GM21423 (cell line): ENCODE data around the gene ANOS1.
"Not testable (repeated sequence)": the region's sequence is repeated elsewhere in the genome, so short reads cannot be mapped to it uniquely, and the experiment has no call there.

ENCODE experiments used
- ATAC-seq: cut with Tn5 transposase; IDR thresholded peaks from one replicate; pipeline ENCODE4 v1.9.1; 2021; ENCODE audit warnings: mild to moderate bottlenecking, moderate library complexity; ENCODE audit not compliant: unreplicated experiment

The ANOS1 gene

DNA sequence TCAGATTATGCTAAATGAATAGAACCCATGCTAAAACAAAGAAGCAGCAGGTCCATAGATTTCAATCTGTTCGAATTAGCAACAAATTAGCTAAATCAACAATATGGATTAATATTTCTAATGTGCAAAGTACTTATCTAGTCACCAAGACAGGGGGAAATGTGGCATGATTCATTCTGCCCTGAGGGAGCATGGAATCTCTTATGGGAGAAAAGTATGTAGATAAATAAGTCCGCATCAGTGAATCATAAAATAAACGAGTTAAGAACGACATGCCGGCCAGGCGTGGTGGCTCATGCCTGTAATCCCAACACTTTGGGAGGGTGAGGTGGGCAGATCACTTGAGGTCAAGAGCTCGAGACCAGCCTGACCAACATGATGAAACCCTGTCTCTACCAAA, 102.1 kb downstream of the ANOS1 start:
- no peak for ATAC-seq

DNA sequence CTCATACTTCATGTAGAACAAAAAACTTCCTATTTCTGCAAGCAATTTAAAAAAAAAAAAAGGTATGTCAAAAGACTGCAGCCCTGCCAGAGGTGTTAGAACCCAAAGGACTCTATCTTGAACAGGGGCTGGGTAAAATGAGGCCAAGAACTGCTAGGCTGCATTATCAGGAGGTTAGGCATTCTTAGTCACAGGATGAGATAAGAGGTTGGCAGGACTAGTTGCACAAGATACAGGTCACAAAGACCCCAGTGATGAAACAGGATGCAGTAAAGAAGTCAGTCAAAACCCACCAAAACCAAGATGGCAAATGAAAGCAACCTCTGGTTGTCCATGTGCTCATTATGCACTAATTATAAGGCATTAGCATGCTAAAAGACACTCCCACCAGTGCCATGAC, 104.1 kb downstream of the ANOS1 start:
- no peak for ATAC-seq

DNA sequence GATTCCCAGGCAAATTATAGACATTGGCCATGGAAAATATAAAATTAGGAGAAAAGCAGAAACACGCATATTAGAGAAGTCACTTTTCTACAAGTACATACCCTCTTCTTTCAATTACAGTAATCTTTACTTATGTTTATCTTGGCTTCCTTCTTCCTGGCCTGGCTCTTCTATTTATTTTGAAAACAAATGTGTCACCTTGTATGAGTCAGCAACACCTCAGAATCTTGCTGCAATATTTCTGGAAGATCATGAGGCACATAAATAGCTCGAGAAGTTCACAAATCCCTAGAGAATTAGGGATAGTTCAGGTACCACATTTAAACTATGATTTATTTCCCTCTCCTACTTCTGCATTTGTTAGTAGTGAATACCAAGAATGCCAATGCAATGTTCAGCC, 124.6 kb downstream of the ANOS1 start:
- ATAC-seq: no peak

DNA sequence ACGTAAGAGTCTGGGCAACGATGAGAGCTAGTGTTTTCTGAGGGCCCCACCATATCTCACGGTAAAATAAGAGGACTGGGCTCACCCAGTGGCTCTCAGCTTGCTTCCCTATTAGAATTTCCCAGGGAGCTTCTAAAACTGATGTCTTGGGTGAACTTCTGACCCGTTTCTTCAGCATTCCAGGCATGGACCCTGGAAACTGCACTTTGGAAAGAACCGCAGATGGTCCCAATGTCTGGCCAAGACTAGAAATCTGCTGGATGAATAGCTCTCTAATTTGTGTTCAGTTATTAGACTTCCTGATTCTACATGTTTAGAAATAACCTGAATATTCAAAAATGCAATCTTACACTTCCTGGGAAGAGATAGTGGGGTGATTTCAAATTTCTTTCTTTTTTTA, 127.8 kb downstream of the ANOS1 start:
- no peak for ATAC-seq

DNA sequence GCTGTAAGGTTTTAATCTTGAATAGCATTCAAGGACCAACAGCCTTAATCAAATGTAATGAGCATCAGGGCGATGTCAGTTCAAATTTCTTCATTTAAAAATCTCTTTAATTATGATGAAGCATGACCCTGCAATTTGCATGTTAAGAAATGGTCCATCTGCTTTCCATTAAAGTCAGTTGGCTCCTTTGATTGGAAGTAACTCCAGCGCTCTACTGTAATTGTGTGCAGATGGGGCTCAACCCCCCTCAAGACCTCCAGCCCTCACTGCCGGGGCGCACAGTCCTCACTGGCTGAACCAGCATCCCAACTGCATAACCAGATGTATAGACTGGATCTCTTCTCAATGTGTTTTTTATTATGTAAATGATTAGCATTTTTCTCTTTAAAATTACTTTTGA, 140.4 kb downstream of the ANOS1 start:
- ATAC-seq: no peak

DNA sequence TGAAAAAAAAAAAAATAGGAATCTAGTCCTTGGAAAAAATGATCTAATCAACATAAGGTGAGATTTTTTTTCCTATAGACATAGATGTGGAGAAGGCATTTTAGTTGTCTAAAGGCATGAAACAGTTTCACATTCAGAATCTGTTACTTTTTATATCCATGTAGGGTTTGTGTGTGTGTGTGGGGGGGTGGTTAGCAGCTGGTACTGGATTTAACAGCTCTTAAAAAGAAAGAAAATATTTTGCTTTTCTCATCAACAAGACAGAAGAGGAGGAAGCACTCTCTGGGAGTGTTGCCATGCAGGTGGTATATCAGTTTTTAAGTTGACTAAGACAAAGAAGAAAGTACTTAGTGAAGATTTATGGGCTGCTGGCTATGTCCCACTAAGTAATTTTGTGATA, 145.0 kb downstream of the ANOS1 start:
- no peak for ATAC-seq

DNA sequence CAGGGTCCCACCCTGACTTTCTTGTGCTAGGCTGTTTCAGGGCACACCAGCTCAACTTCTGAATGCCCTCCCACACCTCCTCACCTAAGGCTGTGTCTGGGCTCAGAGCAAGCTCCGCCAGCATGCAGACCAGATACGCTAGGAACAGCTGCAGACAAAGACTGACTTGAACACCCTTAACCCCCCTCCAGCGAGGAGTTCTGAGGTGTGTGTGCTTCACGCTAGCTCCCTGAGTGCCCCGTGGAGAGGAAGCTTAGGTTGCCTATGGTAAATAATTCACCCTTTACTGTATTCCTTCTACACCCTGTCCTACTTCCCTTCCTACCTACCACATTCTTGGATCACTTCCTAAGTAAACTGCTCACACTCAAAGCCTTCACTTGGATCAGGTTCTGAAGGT, 152.3 kb downstream of the ANOS1 start:
- ATAC-seq: no peak

DNA sequence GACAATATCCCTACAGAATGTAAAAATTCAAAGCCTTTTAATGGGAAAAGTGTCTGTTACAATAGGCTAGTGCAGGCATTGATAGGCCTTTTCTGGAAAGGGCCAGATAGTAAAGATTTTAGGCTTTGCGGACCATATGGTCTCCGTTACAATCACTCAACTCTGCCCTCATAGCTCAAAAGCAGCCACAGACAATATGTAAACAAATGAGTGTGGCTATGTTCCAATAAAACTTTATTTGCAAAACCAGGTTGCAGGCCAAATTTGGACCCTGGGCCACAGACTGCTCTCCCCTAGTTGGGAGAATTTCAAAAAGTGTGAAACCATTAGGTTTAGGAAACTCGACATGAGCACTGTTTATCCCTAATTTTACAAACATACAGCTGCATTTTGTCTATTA, 155.1 kb downstream of the ANOS1 start:
- no peak for ATAC-seq

DNA sequence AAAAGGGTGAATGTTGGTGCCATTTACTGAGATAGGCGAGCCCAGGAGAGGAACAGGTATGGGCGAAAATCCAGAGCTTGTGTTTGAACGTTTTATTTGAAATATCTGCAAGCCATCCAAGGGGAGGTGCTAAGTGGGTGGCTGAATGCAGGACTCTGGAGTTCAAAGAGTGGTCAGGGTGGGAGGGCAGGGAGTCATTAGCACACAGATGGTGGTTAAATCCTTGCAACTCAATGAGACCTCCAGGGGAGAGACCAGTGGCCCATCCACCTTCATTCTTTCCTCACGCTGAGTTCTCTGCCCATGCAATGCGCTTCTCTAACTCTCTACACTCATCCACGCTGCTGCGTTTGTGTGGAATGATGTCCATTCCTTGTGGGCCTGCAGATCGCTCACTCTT, 166.2 kb downstream of the ANOS1 start:
- ATAC-seq: no peak

DNA sequence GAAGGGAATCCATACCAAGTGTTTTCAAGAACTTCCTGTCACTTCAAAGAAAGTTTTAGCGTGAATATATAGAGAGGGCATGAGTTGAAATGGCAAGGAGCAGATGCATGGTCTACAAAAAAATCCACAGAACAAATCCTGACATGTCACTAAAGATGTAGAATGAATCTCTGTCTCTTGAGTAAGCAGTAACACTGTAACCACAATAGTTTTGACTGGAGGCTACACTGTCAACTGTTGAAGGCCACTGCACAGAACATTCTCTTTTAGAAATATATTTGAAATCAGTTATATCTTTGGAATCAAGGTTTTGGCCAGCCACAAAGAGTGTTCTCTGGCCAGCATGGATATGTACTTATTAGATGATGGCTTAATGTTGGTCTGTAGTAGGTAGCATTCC, 183.5 kb downstream of the ANOS1 start:
- ATAC-seq: no peak

DNA sequence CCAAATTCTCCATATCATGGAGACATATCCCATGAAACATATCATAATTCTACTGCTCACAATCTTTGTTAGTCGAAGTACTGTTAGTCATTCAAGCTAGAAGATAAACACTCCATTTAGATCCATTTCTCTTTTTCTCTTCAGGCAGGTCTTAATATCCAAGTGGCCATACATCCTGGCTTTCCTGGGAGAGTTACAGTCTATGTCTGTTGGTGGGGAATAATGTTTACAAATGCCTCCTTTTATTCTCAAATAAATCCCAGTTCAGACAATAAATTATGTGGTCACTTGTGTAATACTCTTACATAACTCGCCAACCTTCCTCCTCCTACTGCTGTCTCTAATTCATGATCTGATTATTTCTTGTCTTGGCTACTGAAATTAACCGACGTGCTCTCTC, 185.2 kb downstream of the ANOS1 start:
- ATAC-seq: no peak

DNA sequence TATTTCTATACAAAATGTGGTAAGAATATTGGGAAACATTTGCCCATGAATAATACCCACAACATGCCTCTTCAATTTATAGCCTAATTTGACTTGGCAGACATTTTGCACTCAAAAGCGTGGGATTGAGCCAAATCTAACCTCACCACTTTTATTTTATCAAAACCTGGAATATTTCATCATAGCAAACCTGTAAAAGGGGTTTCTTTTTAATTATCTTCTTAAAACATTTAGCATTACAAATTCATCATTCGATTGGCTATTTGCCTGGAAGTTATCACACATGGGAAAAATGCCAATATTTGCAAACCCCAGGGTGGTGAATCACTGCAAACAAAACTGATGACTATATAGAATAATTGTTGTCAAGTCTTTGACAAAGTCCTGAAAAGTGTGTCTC, 211.1 kb downstream of the ANOS1 start:
- no peak for ATAC-seq

DNA sequence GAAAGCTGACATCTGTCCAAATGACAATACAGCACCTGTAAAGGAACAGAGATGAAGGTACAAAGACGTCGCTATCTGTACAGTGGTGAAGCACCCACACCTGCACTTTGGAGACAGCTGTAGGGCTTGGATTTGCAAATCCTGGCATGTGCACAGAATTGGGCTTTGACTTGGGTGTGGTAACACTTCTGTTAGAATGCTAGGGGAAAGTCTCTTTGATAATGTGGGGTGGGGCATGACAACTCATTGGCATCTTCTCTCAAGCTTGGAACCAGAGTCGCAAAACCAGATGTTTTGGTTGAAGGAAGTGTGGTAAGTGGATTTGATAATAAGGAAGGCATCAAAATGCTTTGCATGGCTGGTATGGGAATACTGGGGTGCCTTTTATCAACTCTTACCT, 211.8 kb downstream of the ANOS1 start:
- ATAC-seq: no peak

DNA sequence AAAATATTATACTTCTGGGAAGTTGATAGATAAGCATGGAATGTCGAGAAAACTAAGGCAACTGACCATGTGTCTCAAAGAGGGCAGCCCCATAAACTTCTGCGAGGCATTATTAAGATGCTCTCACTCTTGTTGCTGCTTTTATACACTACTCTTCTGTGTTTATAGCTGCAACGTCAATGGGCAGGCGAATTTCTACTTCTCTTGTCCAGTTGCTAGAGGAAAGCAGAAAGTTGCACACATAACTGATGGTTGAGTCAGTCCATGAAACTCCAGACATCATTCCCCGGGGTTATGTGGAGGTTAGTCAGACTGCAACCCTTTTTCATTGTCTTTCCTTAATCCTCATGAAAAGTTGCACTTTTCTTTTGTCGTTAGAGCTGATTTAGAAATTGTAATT, 227.5 kb downstream of the ANOS1 start:
- no peak for ATAC-seq

DNA sequence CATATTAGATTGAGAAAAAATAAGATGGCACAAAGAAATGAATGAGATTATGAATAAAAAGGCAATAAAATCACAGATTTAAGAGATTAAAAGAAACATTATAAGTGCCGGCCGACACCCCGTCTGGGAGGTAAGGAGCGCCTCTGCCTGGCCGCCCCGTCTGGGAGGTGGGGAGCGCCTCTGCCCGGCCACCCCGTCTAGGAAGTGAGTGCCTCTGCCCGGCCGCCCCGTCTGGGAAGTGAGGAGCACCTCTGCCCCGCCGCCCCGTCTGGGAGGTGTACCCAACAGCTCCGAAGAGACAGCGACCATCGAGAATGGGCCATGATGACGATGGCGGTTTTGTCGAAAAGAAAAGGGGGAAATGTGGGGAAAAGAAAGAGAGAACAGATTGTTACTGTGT, 229.8 kb downstream of the ANOS1 start:
- not testable (repeated sequence) for ATAC-seq

DNA sequence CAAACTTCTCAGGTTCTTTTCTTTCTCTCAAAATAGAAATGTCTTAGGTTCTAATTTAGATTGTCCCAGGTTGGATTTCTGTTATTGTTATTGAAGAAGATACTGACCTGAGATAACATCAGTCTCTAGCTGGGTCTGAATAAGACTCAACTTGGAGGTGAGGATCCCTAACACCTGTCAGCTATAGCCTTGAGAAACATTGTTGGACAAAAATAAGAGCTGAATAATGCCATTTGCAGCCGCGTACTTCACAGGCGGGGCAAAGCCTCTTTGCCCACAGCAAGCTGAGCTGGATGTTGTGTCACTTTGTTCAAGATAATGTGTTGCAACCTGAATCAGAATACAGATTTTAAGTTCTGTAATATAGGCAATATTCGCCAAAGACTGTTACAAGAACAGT, 231.7 kb downstream of the ANOS1 start:
- ATAC-seq: no peak

DNA sequence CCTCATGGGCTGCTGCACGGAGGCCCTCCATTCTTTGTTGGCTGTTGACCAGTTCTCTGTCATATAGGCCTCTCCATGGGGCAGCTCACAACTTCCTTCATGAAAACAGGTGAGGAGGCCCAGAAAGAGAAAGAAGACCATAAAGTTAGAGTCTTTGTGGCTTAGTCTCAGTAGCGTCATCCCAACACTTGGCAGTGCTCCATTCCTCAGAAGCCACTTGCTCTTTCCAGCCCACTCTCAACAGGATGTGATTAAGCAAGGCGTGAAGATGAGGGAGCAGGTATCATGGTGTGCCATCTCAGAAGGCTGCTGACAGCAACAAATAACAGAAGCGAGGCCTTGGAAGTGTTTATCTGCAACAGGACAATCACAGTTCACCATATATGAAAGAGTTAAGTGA, 236.9 kb downstream of the ANOS1 start:
- not testable (repeated sequence) for ATAC-seq

DNA sequence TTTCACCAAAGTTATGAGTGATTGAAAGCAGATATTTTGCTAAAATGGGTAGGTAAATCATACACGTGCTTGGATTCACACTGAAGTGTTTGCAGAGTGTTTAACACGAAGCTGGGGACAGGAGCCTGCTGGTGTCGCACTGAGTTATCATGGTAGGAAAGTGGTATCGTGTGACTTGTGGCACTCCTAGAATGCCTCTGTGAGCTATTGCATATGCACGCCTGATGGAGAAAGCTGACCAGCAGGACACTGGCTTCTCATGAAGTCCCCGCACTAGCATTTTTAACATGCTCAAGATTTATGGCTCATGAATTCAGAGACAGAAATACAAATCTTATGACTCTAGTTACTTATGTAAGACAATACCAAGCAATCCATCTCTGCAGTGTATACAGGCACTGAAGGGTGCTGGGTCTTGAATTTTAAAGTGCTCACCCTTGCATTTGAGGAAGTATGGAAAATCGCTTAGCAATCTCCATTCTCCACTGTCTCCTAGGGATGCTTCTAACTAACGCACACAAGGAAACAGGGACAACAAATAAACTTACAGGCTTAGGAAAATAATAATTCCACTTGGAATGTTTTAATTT, 247.5 kb downstream of the ANOS1 start:
- ATAC-seq: no peak
